MCF 10A (cell line): Measurements from ENCODE around the gene GRM3. TPM values are rescaled to one million over a fixed set of nuclear protein-coding genes. Genes with fewer than 3 reads are reported as not detected.

Experiments used
- BruUV-seq: library from RNA; stranded (reverse); fragments of 400-500 nt; replicated peaks from 2 replicates; lab custom pipeline; 2021; lab: Mats Ljungman, UMichigan
- CTCF ChIA-PET: fragments of 300-600 bp; sonication (Branson Sonifier 250); formaldehyde crosslinking; extraction: SDS; loops from one replicate; lab custom pipeline; 2021; ENCODE audit warnings: antibody characterized with exemption, inconsistent platforms; lab: Yijun Ruan, JAX
- POLR2A ChIA-PET: fragments of 300-600, 350-650 bp; sonication (Branson Sonifier 250); formaldehyde crosslinking; extraction: SDS; loops from one replicate; lab custom pipeline; 2020; ENCODE audit warnings: antibody characterized with exemption, inconsistent platforms; lab: Yijun Ruan, JAX
- DNase-seq: peaks from one replicate; pipeline ENCODE4 v3.0.0-alpha.2; 2018; ENCODE audit not compliant: unreplicated experiment
- H3K27ac Mint-ChIP-seq: one replicate; pipeline ENCODE4 v1.8.0; 2022; ENCODE audit warnings: mild to moderate bottlenecking, low read depth, mixed read lengths; ENCODE audit not compliant: unreplicated experiment
- H3K27me3 Mint-ChIP-seq: one replicate; pipeline ENCODE4 v1.8.0; 2022; ENCODE audit warnings: mixed read lengths; ENCODE audit not compliant: insufficient read depth, unreplicated experiment
- H3K36me3 Mint-ChIP-seq: one replicate; pipeline ENCODE4 v1.8.0; 2022; ENCODE audit warnings: mild to moderate bottlenecking, moderate library complexity, mixed read lengths; ENCODE audit not compliant: insufficient read depth, unreplicated experiment
- H3K4me1 Mint-ChIP-seq: one replicate; pipeline ENCODE4 v1.8.0; 2022; ENCODE audit warnings: mixed read lengths; ENCODE audit not compliant: insufficient read depth, unreplicated experiment
- H3K4me3 Mint-ChIP-seq: one replicate; pipeline ENCODE4 v1.8.0; 2022; ENCODE audit warnings: mild to moderate bottlenecking, moderate library complexity, mixed read lengths; ENCODE audit not compliant: unreplicated experiment
- H3K9me3 Mint-ChIP-seq: one replicate; pipeline ENCODE4 v1.8.0; 2022; ENCODE audit warnings: mixed read lengths; ENCODE audit not compliant: unreplicated experiment
- CTCF ChIP-seq: fragments of 200-600 bp; IDR thresholded peaks from one replicate; pipeline ENCODE4 v1.8.0; 2022; ENCODE audit warnings: antibody characterized with exemption, mild to moderate bottlenecking; ENCODE audit not compliant: unreplicated experiment
- intact Hi-C: fragments of 100-400 bp; cut with micrococcal nuclease; formaldehyde crosslinking; loops from 2 replicates; pipeline ENCODE4 v1.14.1; 2022
- total RNA-seq: library from RNA; stranded (reverse); gene quantifications from 2 replicates; pipeline ENCODE4 v1.2.3, GENCODE V29; 2022

The GRM3 gene
- total RNA-seq, 1 experiment from 2014 or later = not detected

GRCh38 chr7:86689363-86689762 is 45.7 kb downstream of the GRM3 start:
- no peak overlapping the region for H3K27ac Mint-ChIP-seq
- intact Hi-C loops = no loop called here
- H3K4me3 Mint-ChIP-seq = no peak overlapping the region
- H3K36me3 Mint-ChIP-seq = no peaks in the 10 kb centered on the region
- no peak for DNase-seq
- CTCF ChIA-PET = no interaction called here
- peaks cover 17% of the 10 kb centered on the region for H3K27me3 Mint-ChIP-seq
- no TSS peak for BruUV-seq
- POLR2A ChIA-PET = no interaction called here
- TF ChIP-seq CTCF = no peak
- H3K4me1 Mint-ChIP-seq = no peaks in the 10 kb centered on the region
- no peaks in the 10 kb centered on the region for H3K9me3 Mint-ChIP-seq

GRCh38 chr7:86692755-86693154 is 49.0 kb downstream of the GRM3 start:
- Mint-ChIP-seq H3K36me3 (no peaks in the 10 kb centered on the region), H3K27ac (no peak overlapping the region), H3K9me3 (no peaks in the 10 kb centered on the region), H3K4me1 (no peaks in the 10 kb centered on the region), H3K27me3 (peaks cover 26% of the 10 kb centered on the region), H3K4me3 (no peak overlapping the region)
- DNase-seq = no peak
- intact Hi-C loops = no loop called here
- ChIA-PET POLR2A (no interaction called here), CTCF (no interaction called here)
- no TSS peak for BruUV-seq
- TF ChIP-seq CTCF = no peak

- H3K36me3 Mint-ChIP-seq = no peaks in the 10 kb centered on the region
- TF ChIP-seq CTCF = no peak
- no peak for DNase-seq
- H3K27ac Mint-ChIP-seq = no peak overlapping the region
- H3K27me3 Mint-ChIP-seq = peaks cover 75% of the 10 kb centered on the region
- POLR2A ChIA-PET = no interaction called here
- no peaks in the 10 kb centered on the region for H3K4me1 Mint-ChIP-seq
- intact Hi-C loops = no loop called here
- H3K9me3 Mint-ChIP-seq = no peaks in the 10 kb centered on the region
- CTCF ChIA-PET = no interaction called here
- no peak overlapping the region for H3K4me3 Mint-ChIP-seq
- no TSS peak for BruUV-seq
Observed at GRCh38 chr7:86706406-86706805, 62.7 kb downstream of the GRM3 start.

GRCh38 chr7:86708031-86708680 is 64.4 kb downstream of the GRM3 start:
- Mint-ChIP-seq H3K4me1 (no peaks in the 10 kb centered on the region), H3K4me3 (no peak overlapping the region), H3K27ac (no peak overlapping the region), H3K36me3 (no peaks in the 10 kb centered on the region), H3K9me3 (no peaks in the 10 kb centered on the region), H3K27me3 (peaks cover 73% of the 10 kb centered on the region)
- intact Hi-C loops = no loop called here
- no TSS peak for BruUV-seq
- no peak for TF ChIP-seq CTCF
- ChIA-PET CTCF (no interaction called here), POLR2A (interaction anchor here (0.5 kb wide), 1 partner anchor 10 kb away, joined by 3 read pairs; no protein-coding TSS in a partner anchor)
- no peak for DNase-seq
